ENCODE data around the gene ESRRB.

The ESRRB gene

DNA sequence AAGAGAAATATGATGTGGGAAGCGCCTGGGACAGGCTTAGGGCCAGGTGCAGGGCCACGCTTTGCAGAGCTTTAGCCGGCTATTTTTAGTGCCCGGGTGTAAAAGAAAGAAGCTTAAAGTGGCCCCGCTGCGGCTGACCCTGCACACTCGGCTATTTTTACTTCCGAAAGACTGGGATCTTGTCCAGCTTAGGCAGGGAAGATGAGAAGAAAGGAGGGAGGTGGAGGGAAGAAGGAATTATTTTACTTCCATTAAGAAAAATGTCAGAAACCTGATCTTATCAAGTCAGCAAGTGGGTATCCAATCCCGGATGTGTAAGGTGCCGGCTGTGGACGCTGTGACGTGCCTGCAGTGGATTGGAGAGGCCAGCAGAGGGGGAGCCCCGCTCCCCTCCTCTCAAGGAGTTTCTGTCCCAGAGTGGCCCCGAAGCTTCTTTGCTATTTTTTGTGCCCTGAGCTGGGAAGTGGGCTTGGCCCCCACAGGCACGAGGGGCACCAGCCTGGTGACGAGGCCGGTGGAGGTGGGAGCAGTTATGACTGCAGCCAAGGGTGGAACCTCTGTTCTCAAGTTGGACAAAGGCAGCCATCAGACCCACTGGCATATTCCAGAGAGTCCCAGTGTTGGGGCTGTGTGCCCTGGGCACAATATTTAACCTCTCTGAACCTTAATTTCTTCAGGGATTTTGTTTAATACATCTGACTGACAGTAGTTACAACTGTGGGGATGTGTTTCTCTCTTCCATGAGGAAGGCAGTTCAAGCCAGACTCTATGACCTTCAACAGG is 97.7 kb downstream of the ESRRB start:
- no peak for TF ChIP-seq MYC (IDR thresholded peaks at IDR 0.05; ENCODE audit: low read depth, low read length)
- TF ChIP-seq, protein P1, sequence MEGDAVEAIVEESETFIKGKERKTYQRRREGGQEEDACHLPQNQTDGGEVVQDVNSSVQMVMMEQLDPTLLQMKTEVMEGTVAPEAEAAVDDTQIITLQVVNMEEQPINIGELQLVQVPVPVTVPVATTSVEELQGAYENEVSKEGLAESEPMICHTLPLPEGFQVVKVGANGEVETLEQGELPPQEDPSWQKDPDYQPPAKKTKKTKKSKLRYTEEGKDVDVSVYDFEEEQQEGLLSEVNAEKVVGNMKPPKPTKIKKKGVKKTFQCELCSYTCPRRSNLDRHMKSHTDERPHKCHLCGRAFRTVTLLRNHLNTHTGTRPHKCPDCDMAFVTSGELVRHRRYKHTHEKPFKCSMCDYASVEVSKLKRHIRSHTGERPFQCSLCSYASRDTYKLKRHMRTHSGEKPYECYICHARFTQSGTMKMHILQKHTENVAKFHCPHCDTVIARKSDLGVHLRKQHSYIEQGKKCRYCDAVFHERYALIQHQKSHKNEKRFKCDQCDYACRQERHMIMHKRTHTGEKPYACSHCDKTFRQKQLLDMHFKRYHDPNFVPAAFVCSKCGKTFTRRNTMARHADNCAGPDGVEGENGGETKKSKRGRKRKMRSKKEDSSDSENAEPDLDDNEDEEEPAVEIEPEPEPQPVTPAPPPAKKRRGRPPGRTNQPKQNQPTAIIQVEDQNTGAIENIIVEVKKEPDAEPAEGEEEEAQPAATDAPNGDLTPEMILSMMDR (IDR thresholded peaks at IDR 0.05; ENCODE audit: low read depth, low read length): no peak
- TF ChIP-seq, protein P2, sequence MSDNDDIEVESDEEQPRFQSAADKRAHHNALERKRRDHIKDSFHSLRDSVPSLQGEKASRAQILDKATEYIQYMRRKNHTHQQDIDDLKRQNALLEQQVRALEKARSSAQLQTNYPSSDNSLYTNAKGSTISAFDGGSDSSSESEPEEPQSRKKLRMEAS (IDR thresholded peaks at IDR 0.05; ENCODE audit: low read depth, low read length): no peak
- no peak for TF ChIP-seq POLR2A (IDR thresholded peaks at IDR 0.05; ENCODE audit: extremely low read depth, insufficient read length)
- no peak for DNase-seq (ENCODE audit: low read depth)
- H3K4me3 ChIP-seq (ENCODE audit: low read depth, low read length): no peak overlapping the region

DNA sequence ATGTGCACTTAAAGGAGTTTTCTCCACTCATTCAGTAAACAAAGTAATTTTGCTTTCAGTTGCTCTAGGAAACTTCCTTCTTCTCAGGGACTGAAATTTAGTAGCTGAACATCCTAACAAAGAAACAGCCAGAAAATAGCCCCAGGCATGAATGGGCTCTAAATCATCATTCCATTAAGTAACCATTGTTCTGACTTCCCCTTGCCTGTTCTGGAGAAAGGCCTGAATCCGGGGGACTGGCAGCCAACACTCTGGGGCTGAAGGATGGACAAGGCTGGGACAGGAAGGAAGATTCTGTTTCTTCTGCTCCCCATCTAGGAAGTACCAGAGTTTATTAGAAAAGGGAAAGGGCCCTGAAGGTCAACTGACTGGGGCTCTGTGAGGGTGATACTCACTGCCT is 104.5 kb downstream of the ESRRB start:
- no peak for DNase-seq (ENCODE audit: low read depth)
- TF ChIP-seq POLR2A (IDR thresholded peaks at IDR 0.05; ENCODE audit: extremely low read depth, insufficient read length): no peak
- TF ChIP-seq MYC (IDR thresholded peaks at IDR 0.05; ENCODE audit: low read depth, low read length): no peak
- TF ChIP-seq, protein P2 (IDR thresholded peaks at IDR 0.05; ENCODE audit: low read depth, low read length): no peak
- TF ChIP-seq, protein P1 (IDR thresholded peaks at IDR 0.05; ENCODE audit: low read depth, low read length): no peak
- no peak overlapping the region for H3K4me3 ChIP-seq (ENCODE audit: low read depth, low read length)

DNA sequence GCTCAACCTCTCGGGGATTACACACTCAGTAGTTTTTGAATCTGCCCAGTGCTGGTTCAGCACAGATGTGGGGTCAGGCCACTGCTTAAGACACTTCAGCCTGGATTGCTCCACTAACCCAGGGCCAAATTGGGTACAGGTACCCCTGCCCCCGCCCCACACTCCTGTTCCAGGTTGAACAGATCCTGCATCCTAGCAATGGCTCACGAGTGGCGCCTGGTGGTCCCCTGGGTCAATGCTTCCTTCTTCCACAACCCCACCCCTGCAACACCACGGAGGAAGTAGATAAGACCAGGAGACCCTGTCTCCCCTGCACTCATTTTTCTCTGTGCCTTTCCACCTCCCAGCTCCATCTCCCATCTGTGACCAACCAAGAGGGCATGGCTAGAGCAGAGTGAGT is 108.4 kb downstream of the ESRRB start:
- no peak overlapping the region for H3K4me3 ChIP-seq (ENCODE audit: low read depth, low read length)
- DNase-seq (ENCODE audit: low read depth): no peak
- TF ChIP-seq MYC (IDR thresholded peaks at IDR 0.05; ENCODE audit: low read depth, low read length) (no peak), POLR2A (IDR thresholded peaks at IDR 0.05; ENCODE audit: extremely low read depth, insufficient read length) (no peak)
- TF ChIP-seq, protein P1 (IDR thresholded peaks at IDR 0.05; ENCODE audit: low read depth, low read length): no peak
- TF ChIP-seq, protein P2 (IDR thresholded peaks at IDR 0.05; ENCODE audit: low read depth, low read length): no peak

DNA sequence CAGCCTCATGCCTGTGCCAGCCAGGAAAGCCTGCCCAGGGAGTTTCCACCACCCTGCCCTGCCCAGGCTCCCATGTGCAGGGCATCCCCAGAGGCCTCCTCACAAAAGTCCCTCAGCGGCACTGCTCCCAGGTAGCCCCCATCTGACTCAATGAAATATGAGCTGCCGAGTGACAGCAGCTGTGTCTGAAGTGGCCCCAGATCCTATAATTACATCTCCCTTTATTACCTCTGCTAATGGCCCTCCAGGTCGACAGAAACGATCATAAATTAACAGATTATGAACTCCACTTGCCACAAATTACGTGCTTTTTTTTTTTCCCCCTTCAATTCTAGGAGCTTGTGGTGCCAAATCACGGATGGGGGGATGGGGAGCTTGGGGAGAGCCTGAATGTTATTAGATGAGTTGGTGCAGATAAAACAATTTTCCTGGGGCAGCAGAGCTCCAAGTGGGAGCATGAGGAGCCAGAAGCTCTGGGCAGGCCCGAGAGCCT is 110.4 kb downstream of the ESRRB start:
- TF ChIP-seq MYC (IDR thresholded peaks at IDR 0.05; ENCODE audit: low read depth, low read length) (no peak), POLR2A (IDR thresholded peaks at IDR 0.05; ENCODE audit: extremely low read depth, insufficient read length) (no peak)
- TF ChIP-seq, protein P2 (IDR thresholded peaks at IDR 0.05; ENCODE audit: low read depth, low read length): no peak
- TF ChIP-seq, protein P1 (IDR thresholded peaks at IDR 0.05; ENCODE audit: low read depth, low read length): no peak
- no peak for DNase-seq (ENCODE audit: low read depth)
- H3K4me3 ChIP-seq (ENCODE audit: low read depth, low read length): no peak overlapping the region

DNA sequence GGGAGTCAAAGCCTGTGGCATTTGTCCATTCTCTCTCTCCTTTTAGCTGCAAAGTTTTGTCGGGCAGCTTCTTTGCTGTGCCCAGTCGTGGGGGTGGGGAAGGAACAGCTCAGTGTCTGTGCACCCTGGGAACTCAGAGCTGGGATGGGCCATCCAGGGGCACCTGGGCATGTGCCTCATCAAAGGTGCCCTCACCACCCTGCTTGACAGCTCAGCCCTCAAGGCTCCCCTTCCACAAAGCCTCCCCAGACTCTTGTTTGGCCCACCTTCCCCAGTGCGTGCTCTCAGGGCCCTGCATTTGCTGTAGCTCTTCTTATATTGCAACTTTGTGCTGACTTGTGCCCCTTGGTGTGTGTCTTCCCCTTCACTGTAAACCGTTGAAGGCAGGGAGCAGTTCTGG is 112.6 kb downstream of the ESRRB start:
- TF ChIP-seq MYC (IDR thresholded peaks at IDR 0.05; ENCODE audit: low read depth, low read length): no peak
- TF ChIP-seq, protein P2 (IDR thresholded peaks at IDR 0.05; ENCODE audit: low read depth, low read length): no peak
- H3K4me3 ChIP-seq (ENCODE audit: low read depth, low read length): no peak overlapping the region
- DNase-seq (ENCODE audit: low read depth): no peak

DNA sequence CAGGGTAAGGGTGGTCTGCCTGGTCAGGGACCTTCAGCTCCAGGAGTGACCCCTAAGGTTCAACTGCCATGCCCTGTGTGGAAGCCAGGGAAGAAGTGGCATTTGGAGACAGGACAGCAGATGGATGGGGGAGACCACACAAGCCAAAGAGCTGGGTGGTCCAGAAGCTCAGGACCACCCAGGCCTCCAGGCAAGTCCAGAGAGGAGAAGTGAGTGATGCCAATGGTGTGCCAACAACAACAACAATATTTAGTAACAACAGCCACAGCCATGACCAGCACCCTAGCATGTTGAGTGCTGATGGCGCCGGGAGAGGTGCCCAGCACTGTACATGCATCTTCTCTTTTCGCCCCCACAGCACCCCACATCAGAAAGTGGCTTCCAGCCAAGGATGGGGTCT is 113.7 kb downstream of the ESRRB start:
- TF ChIP-seq, protein P1 (IDR thresholded peaks at IDR 0.05; ENCODE audit: low read depth, low read length): no peak
- TF ChIP-seq POLR2A (IDR thresholded peaks at IDR 0.05; ENCODE audit: extremely low read depth, insufficient read length) (no peak), MYC (IDR thresholded peaks at IDR 0.05; ENCODE audit: low read depth, low read length) (no peak)
- TF ChIP-seq, protein P2 (IDR thresholded peaks at IDR 0.05; ENCODE audit: low read depth, low read length): no peak
- DNase-seq (ENCODE audit: low read depth): no peak
- no peak overlapping the region for H3K4me3 ChIP-seq (ENCODE audit: low read depth, low read length)
